ENCODE results near the gene TRMT11. TPM values are rescaled to one million over a fixed set of nuclear protein-coding genes. Genes with fewer than 3 reads are reported as not detected.

TRMT11 gene
- total RNA-seq, 1 donor from 2014 or later, result 21.4 TPM

- H3K9me3 ChIP-seq (ENCODE audit: control insufficient read depth in 3 of 3, low read length in 3 of 3), result no peaks in the 10 kb centered on the region
- H3K27ac ChIP-seq (ENCODE audit: low read depth, low read length), result no peak overlapping the region
- no peaks in the 10 kb centered on the region for H3K4me1 ChIP-seq (ENCODE audit: control insufficient read depth in 3 of 3, insufficient read depth in 3 of 3, low read length in 3 of 3)
- no peak overlapping the region for H3K4me3 ChIP-seq (ENCODE audit: low read length in 3 of 3)
- no peaks in the 10 kb centered on the region for H3K36me3 ChIP-seq (ENCODE audit: control insufficient read depth in 3 of 3, insufficient read depth in 3 of 3, low read length in 3 of 3)
- H3K27me3 ChIP-seq (ENCODE audit: control insufficient read depth in 3 of 3, insufficient read depth in 3 of 3, low read length in 3 of 3), result no peaks in the 10 kb centered on the region
- no peak overlapping the region for H3K9ac ChIP-seq (ENCODE audit: low read depth in 1 of 3, low read length in 3 of 3)
These were observed 90.8 kb downstream of the TRMT11 start for GRCh38 chr6:126076992-126077664.

- Histone ChIP-seq H3K4me3 (ENCODE audit: low read length in 3 of 3) (no peak overlapping the region), H3K27me3 (ENCODE audit: control insufficient read depth in 3 of 3, insufficient read depth in 3 of 3, low read length in 3 of 3) (no peaks in the 10 kb centered on the region), H3K27ac (ENCODE audit: low read depth, low read length) (no peak overlapping the region), H3K9ac (ENCODE audit: low read depth in 1 of 3, low read length in 3 of 3) (no peak overlapping the region), H3K36me3 (ENCODE audit: control insufficient read depth in 3 of 3, insufficient read depth in 3 of 3, low read length in 3 of 3) (no peaks in the 10 kb centered on the region), H3K9me3 (ENCODE audit: control insufficient read depth in 3 of 3, low read length in 3 of 3) (no peaks in the 10 kb centered on the region), H3K4me1 (ENCODE audit: control insufficient read depth in 3 of 3, insufficient read depth in 3 of 3, low read length in 3 of 3) (no peaks in the 10 kb centered on the region)
These were observed 91.8 kb downstream of the TRMT11 start for GRCh38 chr6:126077810-126078776.

- H3K27me3 ChIP-seq (ENCODE audit: control insufficient read depth in 3 of 3, insufficient read depth in 3 of 3, low read length in 3 of 3), result no peaks in the 10 kb centered on the region
- no peaks in the 10 kb centered on the region for H3K36me3 ChIP-seq (ENCODE audit: control insufficient read depth in 3 of 3, insufficient read depth in 3 of 3, low read length in 3 of 3)
- H3K9me3 ChIP-seq (ENCODE audit: control insufficient read depth in 3 of 3, low read length in 3 of 3), result no peaks in the 10 kb centered on the region
- no peak overlapping the region for H3K4me3 ChIP-seq (ENCODE audit: low read length in 3 of 3)
- H3K27ac ChIP-seq (ENCODE audit: low read depth, low read length), result no peak overlapping the region
- H3K9ac ChIP-seq (ENCODE audit: low read depth in 1 of 3, low read length in 3 of 3), result no peak overlapping the region
- H3K4me1 ChIP-seq (ENCODE audit: control insufficient read depth in 3 of 3, insufficient read depth in 3 of 3, low read length in 3 of 3), result no peaks in the 10 kb centered on the region
These were observed 97.5 kb downstream of the TRMT11 start for GRCh38 chr6:126083875-126084274.

- no peak overlapping the region for H3K27ac ChIP-seq (ENCODE audit: low read depth, low read length)
- no peaks in the 10 kb centered on the region for H3K9me3 ChIP-seq (ENCODE audit: control insufficient read depth in 3 of 3, low read length in 3 of 3)
- H3K36me3 ChIP-seq (ENCODE audit: control insufficient read depth in 3 of 3, insufficient read depth in 3 of 3, low read length in 3 of 3), result no peaks in the 10 kb centered on the region
- H3K9ac ChIP-seq (ENCODE audit: low read depth in 1 of 3, low read length in 3 of 3), result no peak overlapping the region
- no peaks in the 10 kb centered on the region for H3K27me3 ChIP-seq (ENCODE audit: control insufficient read depth in 3 of 3, insufficient read depth in 3 of 3, low read length in 3 of 3)
- no peak overlapping the region for H3K4me3 ChIP-seq (ENCODE audit: low read length in 3 of 3)
- no peaks in the 10 kb centered on the region for H3K4me1 ChIP-seq (ENCODE audit: control insufficient read depth in 3 of 3, insufficient read depth in 3 of 3, low read length in 3 of 3)
These were observed 100.2 kb downstream of the TRMT11 start for GRCh38 chr6:126086560-126086959.

Small RNA genes within 50 kb of the gene (small RNA-seq; reads per million reads assigned to genes)
- gene RNA5SP216, result not detected

Other genes with a start within 250 kb of the TRMT11 start
- 7.3 TPM for gene HEY2, start 236.9 kb upstream of the TRMT11 start, total RNA-seq
- gene NCOA7, start 195.6 kb upstream of the TRMT11 start, total RNA-seq, result 6.3 TPM
- gene HINT3, start 29.8 kb upstream of the TRMT11 start, total RNA-seq, result 18.8 TPM

Data from skeletal muscle tissue (tissue), 5 donors.